T-helper 1 cell treated with Interleukin-12 subunit alpha and Interleukin-12 subunit beta and Interleukin-4 antibody, amounts not matched to agents 30 μg/mL and 1 μg/mL, for 36 hours (primary cell): ENCODE measurements around the gene TCF25.

Experiments used
- H3K27ac Mint-ChIP-seq: one replicate; pipeline ENCODE4 v1.8.0; 2021; ENCODE audit warnings: mild to moderate bottlenecking, mixed read lengths
- H3K27me3 Mint-ChIP-seq: one replicate; pipeline ENCODE4 v1.8.0; 2021; ENCODE audit warnings: low read depth, mixed read lengths
- H3K36me3 Mint-ChIP-seq: one replicate; pipeline ENCODE4 v1.8.0; 2021; ENCODE audit warnings: low read depth, mixed read lengths
- H3K4me1 Mint-ChIP-seq: one replicate; pipeline ENCODE4 v1.8.0; 2021; ENCODE audit warnings: low read depth, mixed read lengths
- H3K4me3 Mint-ChIP-seq: one replicate; pipeline ENCODE4 v1.8.0; 2021; ENCODE audit warnings: mild to moderate bottlenecking, moderate library complexity, mixed read lengths
- H3K9me3 Mint-ChIP-seq: one replicate; pipeline ENCODE4 v1.8.0; 2021; ENCODE audit warnings: mixed read lengths

The TCF25 gene

GRCh38 chr16:89938175-89938885 is 64.9 kb downstream of the TCF25 start:
- H3K4me3 Mint-ChIP-seq, result no peak overlapping the region
- H3K4me1 Mint-ChIP-seq, result no peaks in the 10 kb centered on the region
- no peak overlapping the region for H3K27ac Mint-ChIP-seq
- H3K9me3 Mint-ChIP-seq, result no peaks in the 10 kb centered on the region
- H3K36me3 Mint-ChIP-seq, result no peaks in the 10 kb centered on the region
- no peaks in the 10 kb centered on the region for H3K27me3 Mint-ChIP-seq

- H3K4me1 Mint-ChIP-seq, result peaks cover 8% of the 10 kb centered on the region
- H3K4me3 Mint-ChIP-seq, result no peak overlapping the region
- no peaks in the 10 kb centered on the region for H3K9me3 Mint-ChIP-seq
- peaks cover 31% of the 10 kb centered on the region for H3K27me3 Mint-ChIP-seq
- H3K36me3 Mint-ChIP-seq, result no peaks in the 10 kb centered on the region
- H3K27ac Mint-ChIP-seq, result no peak overlapping the region
Observed at GRCh38 chr16:89944773-89945172, 71.4 kb downstream of the TCF25 start.

GRCh38 chr16:89945654-89946053 is 72.3 kb downstream of the TCF25 start:
- Mint-ChIP-seq H3K27me3 (peaks cover 38% of the 10 kb centered on the region), H3K27ac (no peak overlapping the region), H3K4me3 (no peak overlapping the region), H3K4me1 (peaks cover 13% of the 10 kb centered on the region), H3K36me3 (no peaks in the 10 kb centered on the region), H3K9me3 (no peaks in the 10 kb centered on the region)

- Mint-ChIP-seq H3K36me3 (no peaks in the 10 kb centered on the region), H3K4me3 (no peak overlapping the region), H3K4me1 (peaks cover 13% of the 10 kb centered on the region), H3K27me3 (peaks cover 38% of the 10 kb centered on the region), H3K27ac (no peak overlapping the region), H3K9me3 (no peaks in the 10 kb centered on the region)
Observed at GRCh38 chr16:89946515-89946914, 73.1 kb downstream of the TCF25 start.

GRCh38 chr16:89949121-89949742 is 75.8 kb downstream of the TCF25 start:
- peaks cover 13% of the 10 kb centered on the region for H3K4me1 Mint-ChIP-seq
- peak overlapping the region; percentile 81 for H3K4me3 Mint-ChIP-seq
- H3K36me3 Mint-ChIP-seq, result no peaks in the 10 kb centered on the region
- no peaks in the 10 kb centered on the region for H3K9me3 Mint-ChIP-seq
- peak overlapping the region; percentile 45 for H3K27ac Mint-ChIP-seq
- peaks cover 33% of the 10 kb centered on the region for H3K27me3 Mint-ChIP-seq

- H3K36me3 Mint-ChIP-seq, result no peaks in the 10 kb centered on the region
- H3K4me1 Mint-ChIP-seq, result peaks cover 14% of the 10 kb centered on the region
- peak overlapping the region; percentile 45 for H3K27ac Mint-ChIP-seq
- peaks cover 31% of the 10 kb centered on the region for H3K27me3 Mint-ChIP-seq
- H3K4me3 Mint-ChIP-seq, result peak overlapping the region; percentile 81
- H3K9me3 Mint-ChIP-seq, result no peaks in the 10 kb centered on the region
Observed at GRCh38 chr16:89949756-89950155, 76.4 kb downstream of the TCF25 start.

GRCh38 chr16:89951509-89951908 is 78.1 kb downstream of the TCF25 start:
- Mint-ChIP-seq H3K9me3 (no peaks in the 10 kb centered on the region), H3K4me1 (peaks cover 14% of the 10 kb centered on the region), H3K27me3 (peaks cover 19% of the 10 kb centered on the region), H3K4me3 (peak overlapping the region; percentile 31), H3K36me3 (no peaks in the 10 kb centered on the region), H3K27ac (no peak overlapping the region)

GRCh38 chr16:89952049-89952448 is 78.7 kb downstream of the TCF25 start:
- no peak overlapping the region for H3K4me3 Mint-ChIP-seq
- no peaks in the 10 kb centered on the region for H3K9me3 Mint-ChIP-seq
- no peaks in the 10 kb centered on the region for H3K36me3 Mint-ChIP-seq
- peaks cover 17% of the 10 kb centered on the region for H3K27me3 Mint-ChIP-seq
- no peak overlapping the region for H3K27ac Mint-ChIP-seq
- H3K4me1 Mint-ChIP-seq, result peaks cover 14% of the 10 kb centered on the region

GRCh38 chr16:89952551-89952950 is 79.2 kb downstream of the TCF25 start:
- Mint-ChIP-seq H3K27ac (no peak overlapping the region), H3K4me3 (no peak overlapping the region), H3K9me3 (no peaks in the 10 kb centered on the region), H3K27me3 (peaks cover 12% of the 10 kb centered on the region), H3K4me1 (peaks cover 12% of the 10 kb centered on the region), H3K36me3 (no peaks in the 10 kb centered on the region)

GRCh38 chr16:89953671-89954406 is 80.4 kb downstream of the TCF25 start:
- peaks cover 6% of the 10 kb centered on the region for H3K36me3 Mint-ChIP-seq
- H3K27ac Mint-ChIP-seq, result no peak overlapping the region
- H3K27me3 Mint-ChIP-seq, result peaks cover 6% of the 10 kb centered on the region

GRCh38 chr16:89954462-89954861 is 81.1 kb downstream of the TCF25 start:
- Mint-ChIP-seq H3K4me3 (no peak overlapping the region), H3K27ac (no peak overlapping the region), H3K9me3 (no peaks in the 10 kb centered on the region), H3K36me3 (peaks cover 6% of the 10 kb centered on the region), H3K4me1 (peaks cover 9% of the 10 kb centered on the region), H3K27me3 (peaks cover 6% of the 10 kb centered on the region)

More at GRCh38 chr16:89953671-89954406, 80.4 kb downstream of the TCF25 start:
- Mint-ChIP-seq H3K4me1 (peaks cover 9% of the 10 kb centered on the region), H3K9me3 (no peaks in the 10 kb centered on the region), H3K4me3 (no peak overlapping the region)

GRCh38 chr16:89955001-89955685 is 81.8 kb downstream of the TCF25 start:
- no peak overlapping the region for H3K4me3 Mint-ChIP-seq
- H3K4me1 Mint-ChIP-seq, result peaks cover 6% of the 10 kb centered on the region
- no peaks in the 10 kb centered on the region for H3K9me3 Mint-ChIP-seq
- no peak overlapping the region for H3K27ac Mint-ChIP-seq
- peaks cover 6% of the 10 kb centered on the region for H3K36me3 Mint-ChIP-seq
- H3K27me3 Mint-ChIP-seq, result peaks cover 4% of the 10 kb centered on the region

GRCh38 chr16:89956505-89957215 is 83.3 kb downstream of the TCF25 start:
- H3K4me3 Mint-ChIP-seq, result no peak overlapping the region
- peaks cover 4% of the 10 kb centered on the region for H3K4me1 Mint-ChIP-seq
- no peaks in the 10 kb centered on the region for H3K9me3 Mint-ChIP-seq
- no peak overlapping the region for H3K27ac Mint-ChIP-seq
- no peaks in the 10 kb centered on the region for H3K27me3 Mint-ChIP-seq
- H3K36me3 Mint-ChIP-seq, result peaks cover 6% of the 10 kb centered on the region

GRCh38 chr16:89957216-89957785 is 83.9 kb downstream of the TCF25 start:
- no peak overlapping the region for H3K4me3 Mint-ChIP-seq
- H3K27me3 Mint-ChIP-seq, result no peaks in the 10 kb centered on the region
- H3K4me1 Mint-ChIP-seq, result peaks cover 4% of the 10 kb centered on the region
- H3K36me3 Mint-ChIP-seq, result peaks cover 6% of the 10 kb centered on the region
- H3K27ac Mint-ChIP-seq, result no peak overlapping the region
- H3K9me3 Mint-ChIP-seq, result no peaks in the 10 kb centered on the region
